Hepatocyte (in vitro differentiated cells): ENCODE measurements around the gene ATAD1. TPM values are rescaled to one million over a fixed set of nuclear protein-coding genes. Genes with fewer than 3 reads are reported as not detected.
A peak's percentile ranks its signal among the peaks of the same experiment; 100 is the strongest.
"Not testable (repeated sequence)": the region's sequence is repeated elsewhere in the genome, so short reads cannot be mapped to it uniquely, and the experiment has no call there.

Experiments
- DNase-seq: peaks from one replicate; pipeline ENCODE4 v3.0.0-alpha.2; 2016; ENCODE audit warnings: low spot score
- H2AFZ ChIP-seq: fragments of 200-600 bp; sonication (generic); 2 replicates; pipeline ENCODE4 v1.6.0; 2016; ENCODE audit warnings: antibody characterized with exemption, mild to moderate bottlenecking
- H3K27ac ChIP-seq: fragments of 200-600 bp; sonication (generic); 2 replicates; pipeline ENCODE4 v1.5.1; 2016; ENCODE audit warnings: mild to moderate bottlenecking
- H3K27me3 ChIP-seq: fragments of 200-600 bp; sonication (generic); 2 replicates; pipeline ENCODE4 v1.6.1; 2016
- H3K36me3 ChIP-seq: fragments of 200-600 bp; sonication (generic); replicated peaks from 2 replicates; pipeline ENCODE4 v1.5.1; 2016; ENCODE audit warnings: low read depth; ENCODE audit not compliant: insufficient read depth
- H3K4me1 ChIP-seq: fragments of 200-600 bp; sonication (generic); 2 replicates; pipeline ENCODE4 v1.5.1; 2016; ENCODE audit warnings: mild to moderate bottlenecking, moderate library complexity; ENCODE audit not compliant: insufficient read depth
- H3K4me2 ChIP-seq: fragments of 200-600 bp; sonication (generic); 2 replicates; pipeline ENCODE4 v1.6.0; 2016
- H3K4me3 ChIP-seq: fragments of 200-600 bp; sonication (generic); 2 replicates; pipeline ENCODE4 v1.5.1; 2016; ENCODE audit warnings: mild to moderate bottlenecking
- H3K79me2 ChIP-seq: fragments of 200-600 bp; sonication (generic); 2 replicates; pipeline ENCODE4 v1.6.0; 2017; ENCODE audit warnings: mild to moderate bottlenecking
- H3K9me2 ChIP-seq: fragments of 200-600 bp; sonication (generic); replicated peaks from 2 replicates; pipeline ENCODE4 v1.6.0; 2017; ENCODE audit warnings: mild to moderate bottlenecking; ENCODE audit not compliant: insufficient read depth
- H3K9me3 ChIP-seq: fragments of 200-600 bp; sonication (generic); 2 replicates; pipeline ENCODE4 v1.5.1; 2016; ENCODE audit warnings: low read depth, mild to moderate bottlenecking
- H4K20me1 ChIP-seq: fragments of 200-600 bp; sonication (generic); 2 replicates; pipeline ENCODE4 v1.6.0; 2016; ENCODE audit warnings: mild to moderate bottlenecking; ENCODE audit not compliant: insufficient read depth, poor library complexity, severe bottlenecking
- EZH2 ChIP-seq: fragments of 200-600 bp; sonication (generic); IDR thresholded peaks from 2 replicates; pipeline ENCODE4 v1.6.1; 2016; ENCODE audit warnings: antibody characterized with exemption, mild to moderate bottlenecking, borderline replicate concordance
- EZH2phosphoT487 ChIP-seq: fragments of 200-600 bp; sonication (generic); IDR thresholded peaks from one replicate; pipeline ENCODE4 v1.6.1; 2018; ENCODE audit warnings: antibody characterized with exemption, mild to moderate bottlenecking, low read depth, moderate library complexity; ENCODE audit not compliant: unreplicated experiment, severe bottlenecking
- WGBS: methylation state at CpG from one replicate; pipeline ENCODE4 v1.1.6; 2016; ENCODE audit warnings: low lambda C conversion rate; ENCODE audit errors: missing lambda C conversion rate; 5-methylcytosine and 5-hydroxymethylcytosine counted together
- polyA plus RNA-seq: library from polyadenylated mRNA; unstranded; fragments of >200 nt; fragmentation: Nextera tagmentation; extraction: Ambion mirVana; gene quantifications from 2 replicates; pipeline ENCODE4 v1.2.1, GENCODE V29; 2016
- total RNA-seq: library from RNA; depleted of rRNA; stranded (reverse); fragments of >200 nt; gene quantifications from 2 replicates; pipeline ENCODE4 v1.2.3, GENCODE V29; 2014
- TF ChIP-seq, protein P1 (sequence below): fragments of 200-600 bp; sonication (generic); IDR thresholded peaks from 2 replicates; pipeline ENCODE4 v1.5.1; 2016; ENCODE audit warnings: antibody characterized with exemption, mild to moderate bottlenecking; ENCODE audit not compliant: poor library complexity

The ATAD1 gene
- total and polyA plus RNA-seq, 2 experiments from 2014 or later = 33.4 to 50.7 TPM

DNA sequence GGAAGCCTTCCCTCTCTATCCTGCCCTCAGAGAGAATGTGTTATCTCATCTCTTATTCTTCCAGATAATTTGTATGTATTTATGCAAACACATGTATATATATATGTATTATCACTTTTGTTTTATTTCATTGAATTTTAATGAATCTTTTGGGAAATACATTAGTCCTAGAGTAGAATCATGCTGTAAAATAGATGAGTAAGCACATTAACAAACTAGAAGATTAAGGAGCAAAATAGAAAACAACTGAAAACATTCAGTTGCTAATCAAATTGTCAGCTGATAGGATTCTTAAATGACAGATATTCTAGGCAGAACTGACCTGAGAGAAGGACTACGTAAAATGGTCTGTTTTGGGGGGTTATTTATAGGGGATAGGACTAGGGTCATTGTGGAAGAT lies 34.1 kb upstream of the ATAD1 start:
- Histone ChIP-seq H3K9me3 (no peaks in the 10 kb centered on the region), H2AFZ (no peak overlapping the region), H3K9me2 (no peaks in the 10 kb centered on the region), H3K4me2 (no peak overlapping the region), H3K27ac (no peak overlapping the region), H3K4me1 (no peaks in the 10 kb centered on the region), H3K4me3 (no peak overlapping the region), H3K27me3 (no peaks in the 10 kb centered on the region), H3K36me3 (no peaks in the 10 kb centered on the region), H3K79me2 (no peaks in the 10 kb centered on the region), H4K20me1 (no peaks in the 10 kb centered on the region)
- TF ChIP-seq, protein P1, sequence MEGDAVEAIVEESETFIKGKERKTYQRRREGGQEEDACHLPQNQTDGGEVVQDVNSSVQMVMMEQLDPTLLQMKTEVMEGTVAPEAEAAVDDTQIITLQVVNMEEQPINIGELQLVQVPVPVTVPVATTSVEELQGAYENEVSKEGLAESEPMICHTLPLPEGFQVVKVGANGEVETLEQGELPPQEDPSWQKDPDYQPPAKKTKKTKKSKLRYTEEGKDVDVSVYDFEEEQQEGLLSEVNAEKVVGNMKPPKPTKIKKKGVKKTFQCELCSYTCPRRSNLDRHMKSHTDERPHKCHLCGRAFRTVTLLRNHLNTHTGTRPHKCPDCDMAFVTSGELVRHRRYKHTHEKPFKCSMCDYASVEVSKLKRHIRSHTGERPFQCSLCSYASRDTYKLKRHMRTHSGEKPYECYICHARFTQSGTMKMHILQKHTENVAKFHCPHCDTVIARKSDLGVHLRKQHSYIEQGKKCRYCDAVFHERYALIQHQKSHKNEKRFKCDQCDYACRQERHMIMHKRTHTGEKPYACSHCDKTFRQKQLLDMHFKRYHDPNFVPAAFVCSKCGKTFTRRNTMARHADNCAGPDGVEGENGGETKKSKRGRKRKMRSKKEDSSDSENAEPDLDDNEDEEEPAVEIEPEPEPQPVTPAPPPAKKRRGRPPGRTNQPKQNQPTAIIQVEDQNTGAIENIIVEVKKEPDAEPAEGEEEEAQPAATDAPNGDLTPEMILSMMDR = no peak
- TF ChIP-seq EZH2phosphoT487 = no peak
- no peak for TF ChIP-seq EZH2
- 96% methylated on average over 1 of the region's 1 CpG for WGBS
- no peak for DNase-seq

DNA sequence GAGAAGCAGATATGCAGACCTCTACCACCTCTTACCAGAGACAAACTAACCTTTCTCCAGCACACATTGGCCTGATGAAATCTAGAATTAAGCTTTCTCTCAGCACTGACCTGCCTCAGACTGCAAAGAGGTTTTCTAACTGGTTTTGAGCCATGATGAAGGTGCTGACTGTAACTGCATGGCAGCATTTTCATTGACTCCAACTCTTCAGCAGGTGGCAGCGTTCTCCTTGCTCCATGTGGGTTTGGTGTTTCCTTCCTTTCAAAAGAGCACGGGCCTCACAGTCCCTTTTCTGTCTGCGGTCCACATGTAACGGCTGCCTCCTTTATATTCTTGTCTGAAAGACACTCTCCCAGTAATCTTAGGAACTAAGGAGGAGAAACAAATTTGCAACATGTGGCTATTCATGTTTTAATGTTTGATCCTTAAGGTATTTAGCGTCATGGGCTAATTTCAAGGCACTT lies 32.7 kb upstream of the ATAD1 start:
- Histone ChIP-seq H2AFZ (peak overlapping the region; percentile 29), H3K36me3 (no peaks in the 10 kb centered on the region), H4K20me1 (no peaks in the 10 kb centered on the region), H3K9me2 (no peaks in the 10 kb centered on the region), H3K79me2 (no peaks in the 10 kb centered on the region), H3K4me1 (no peaks in the 10 kb centered on the region), H3K9me3 (no peaks in the 10 kb centered on the region), H3K27ac (no peak overlapping the region), H3K27me3 (no peaks in the 10 kb centered on the region), H3K4me3 (no peak overlapping the region), H3K4me2 (no peak overlapping the region)
- peak; percentile 79 for DNase-seq
- 14% methylated on average over 5 of the region's 5 CpGs for WGBS
- TF ChIP-seq, protein P1 = peak; percentile 75
- TF ChIP-seq EZH2 (no peak), EZH2phosphoT487 (no peak)

DNA sequence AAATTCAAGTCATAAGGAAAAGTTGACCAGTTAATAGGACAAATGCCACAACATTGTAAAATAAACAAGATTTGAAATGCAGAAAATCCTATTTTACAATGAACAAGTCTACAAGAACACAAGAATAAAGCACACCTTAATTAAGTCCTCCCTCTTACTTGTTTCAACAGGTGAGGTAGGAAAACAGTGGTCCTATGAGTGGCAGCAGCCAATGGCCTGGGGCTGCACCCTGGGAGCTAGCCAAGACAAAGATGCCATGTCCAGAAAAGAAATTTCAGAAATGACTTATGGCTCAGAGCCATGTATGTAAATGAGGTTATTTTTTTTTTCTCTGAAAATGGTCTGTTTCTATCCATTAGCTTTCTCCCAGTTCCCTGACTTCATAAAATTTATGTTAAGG lies 31.0 kb upstream of the ATAD1 start:
- no peaks in the 10 kb centered on the region for H3K4me1 ChIP-seq
- no peaks in the 10 kb centered on the region for H4K20me1 ChIP-seq
- no peaks in the 10 kb centered on the region for H3K36me3 ChIP-seq
- no peaks in the 10 kb centered on the region for H3K9me3 ChIP-seq
- no peaks in the 10 kb centered on the region for H3K9me2 ChIP-seq
- H3K4me3 ChIP-seq = no peak overlapping the region
- no peak overlapping the region for H2AFZ ChIP-seq
- no peaks in the 10 kb centered on the region for H3K79me2 ChIP-seq
- no peaks in the 10 kb centered on the region for H3K27me3 ChIP-seq
- DNase-seq = no peak
- TF ChIP-seq EZH2phosphoT487 = no peak
- no peak for TF ChIP-seq EZH2
- TF ChIP-seq, protein P1 = no peak
- no peak overlapping the region for H3K4me2 ChIP-seq
- H3K27ac ChIP-seq = no peak overlapping the region

- TF ChIP-seq, protein P1 = no peak
- TF ChIP-seq EZH2 = no peak
- no peak for TF ChIP-seq EZH2phosphoT487
- H3K4me2 ChIP-seq = no peak overlapping the region
- H3K36me3 ChIP-seq = no peaks in the 10 kb centered on the region
- H3K4me3 ChIP-seq = no peak overlapping the region
- H3K79me2 ChIP-seq = no peaks in the 10 kb centered on the region
- H3K27me3 ChIP-seq = no peaks in the 10 kb centered on the region
- H2AFZ ChIP-seq = no peak overlapping the region
- no peak overlapping the region for H3K27ac ChIP-seq
- H3K9me3 ChIP-seq = no peaks in the 10 kb centered on the region
- no peaks in the 10 kb centered on the region for H3K9me2 ChIP-seq
- H4K20me1 ChIP-seq = no peaks in the 10 kb centered on the region
- peaks cover 2% of the 10 kb centered on the region for H3K4me1 ChIP-seq
- DNase-seq = no peak
Observed at GRCh38 chr10:87847550-87847949, 29.5 kb upstream of the ATAD1 start.

DNA sequence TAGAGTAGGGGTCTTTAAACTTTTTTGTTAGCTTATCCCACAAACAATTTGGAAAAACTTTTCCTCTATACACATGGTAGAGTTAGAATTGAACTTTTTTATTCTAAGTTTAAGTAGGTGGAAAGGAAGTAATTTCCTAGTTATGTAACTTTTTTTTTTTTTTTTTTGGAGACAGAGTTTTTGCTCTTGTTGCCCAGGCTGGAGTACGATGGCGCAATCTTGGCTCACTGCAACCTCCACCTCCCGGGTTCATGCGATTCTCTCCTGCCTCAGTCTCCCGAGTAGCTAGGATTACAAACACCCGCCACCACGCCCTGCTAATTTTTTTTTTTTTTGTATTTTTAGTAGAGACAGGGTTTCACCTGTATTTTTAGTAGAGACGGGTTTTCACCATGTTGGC lies 28.7 kb upstream of the ATAD1 start:
- H3K27me3 ChIP-seq, H3K36me3 ChIP-seq, H3K4me1 ChIP-seq, H3K4me3 ChIP-seq, H3K4me2 ChIP-seq, H4K20me1 ChIP-seq, DNase-seq, H2AFZ ChIP-seq, H3K9me3 ChIP-seq, H3K9me2 ChIP-seq, H3K79me2 ChIP-seq: not testable (repeated sequence)
- 98% methylated on average over 8 of the region's 8 CpGs for whole genome bisulfite sequencing
- peak overlapping the region; percentile 18 for H3K27ac ChIP-seq
